Measurements from ENCODE around the gene SMIM41.
"Not testable (repeated sequence)": the region's sequence is repeated elsewhere in the genome, so short reads cannot be mapped to it uniquely, and the experiment has no call there.

SMIM41 gene

DNA sequence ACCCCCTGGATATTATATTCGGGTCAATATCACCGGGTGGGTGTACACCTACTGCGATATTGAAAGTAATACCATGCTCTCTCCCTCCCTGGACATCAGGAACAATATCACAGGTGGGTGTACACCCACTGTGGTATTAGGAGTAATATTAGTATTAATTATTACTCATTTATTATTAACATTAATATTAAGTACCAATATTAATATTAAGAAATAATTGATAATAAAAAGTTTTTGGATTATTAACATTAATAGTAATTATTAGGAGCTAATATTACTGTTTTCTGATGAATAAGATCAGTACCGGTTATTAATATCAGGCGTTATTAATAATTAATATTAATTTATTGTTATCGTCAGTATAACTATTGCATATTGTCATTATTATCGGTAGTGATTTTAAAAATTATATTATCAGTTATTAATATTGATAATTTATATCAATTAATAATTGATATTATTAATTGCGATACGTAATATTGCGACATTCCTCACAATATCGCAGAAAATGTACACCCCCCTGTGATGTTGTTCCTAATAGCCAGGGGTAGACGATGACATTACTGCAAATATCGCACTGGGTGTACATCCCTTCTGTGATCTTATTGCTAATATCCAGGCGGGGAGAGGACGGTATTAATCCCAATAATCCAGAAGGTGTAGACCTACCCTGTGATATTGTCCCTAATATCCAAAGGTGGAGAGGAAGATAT is 17.0 kb downstream of the SMIM41 start:
- Histone ChIP-seq H3K27ac (ENCODE audit: low read depth in 2 of 2, low read length in 2 of 2) (no peak overlapping the region), H3K27me3 (ENCODE audit: control insufficient read depth in 2 of 2, insufficient read depth in 2 of 2, low read length in 2 of 2) (peaks cover 2 to 4% of the 10 kb centered on the region in 2 donors), H3K9me3 (ENCODE audit: control insufficient read depth in 2 of 2, low read length in 2 of 2) (no peaks in the 10 kb centered on the region), H3K36me3 (ENCODE audit: control insufficient read depth in 2 of 2, insufficient read depth in 2 of 2, low read length in 2 of 2) (no peaks in the 10 kb centered on the region), H3K4me3 (ENCODE audit: low read length in 2 of 2) (no peak overlapping the region), H3K9ac (ENCODE audit: low read depth in 1 of 2, low read length in 2 of 2) (no peak overlapping the region), H3K4me1 (ENCODE audit: control insufficient read depth in 2 of 2, insufficient read depth in 2 of 2, low read length in 2 of 2) (peaks cover 0 to 8% of the 10 kb centered on the region in 2 donors)

DNA sequence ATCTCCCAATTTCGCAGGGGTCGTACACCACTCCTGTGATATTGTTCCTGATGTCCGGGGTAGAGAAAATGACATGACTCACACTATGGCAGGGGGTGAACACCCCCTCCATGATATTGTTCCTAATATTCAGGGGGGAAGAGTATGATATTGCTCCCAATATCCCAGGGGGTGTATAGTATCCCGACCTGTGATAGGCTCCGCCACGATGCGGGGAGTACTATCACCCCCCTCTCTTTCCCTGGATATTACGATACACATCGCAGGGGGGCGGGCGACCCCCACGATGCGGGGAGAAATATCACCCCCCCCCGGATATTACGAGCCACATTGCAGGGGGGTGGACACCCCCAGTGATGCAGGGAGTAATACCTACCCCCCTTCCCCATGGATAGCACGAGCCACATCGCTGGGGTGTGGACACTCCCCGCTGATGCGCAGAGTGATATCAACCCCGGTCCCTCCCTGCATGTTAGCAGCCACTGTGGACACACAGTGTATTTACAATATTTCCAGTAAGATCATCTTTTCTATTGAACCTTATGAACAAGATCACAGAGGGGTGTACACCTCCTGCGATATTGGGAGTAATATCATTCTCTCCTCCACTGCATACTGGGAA is 17.7 kb downstream of the SMIM41 start:
- Histone ChIP-seq H3K36me3 (ENCODE audit: control insufficient read depth in 2 of 2, insufficient read depth in 2 of 2, low read length in 2 of 2) (no peaks in the 10 kb centered on the region), H3K4me1 (ENCODE audit: control insufficient read depth in 2 of 2, insufficient read depth in 2 of 2, low read length in 2 of 2) (peaks cover 0 to 8% of the 10 kb centered on the region in 2 donors), H3K9ac (ENCODE audit: low read depth in 1 of 2, low read length in 2 of 2) (no peak overlapping the region), H3K9me3 (ENCODE audit: control insufficient read depth in 2 of 2, low read length in 2 of 2) (no peaks in the 10 kb centered on the region), H3K4me3 (ENCODE audit: low read length in 2 of 2) (no peak overlapping the region), H3K27ac (ENCODE audit: low read depth in 2 of 2, low read length in 2 of 2) (no peak overlapping the region), H3K27me3 (ENCODE audit: control insufficient read depth in 2 of 2, insufficient read depth in 2 of 2, low read length in 2 of 2) (peaks cover 2 to 4% of the 10 kb centered on the region in 2 donors)

DNA sequence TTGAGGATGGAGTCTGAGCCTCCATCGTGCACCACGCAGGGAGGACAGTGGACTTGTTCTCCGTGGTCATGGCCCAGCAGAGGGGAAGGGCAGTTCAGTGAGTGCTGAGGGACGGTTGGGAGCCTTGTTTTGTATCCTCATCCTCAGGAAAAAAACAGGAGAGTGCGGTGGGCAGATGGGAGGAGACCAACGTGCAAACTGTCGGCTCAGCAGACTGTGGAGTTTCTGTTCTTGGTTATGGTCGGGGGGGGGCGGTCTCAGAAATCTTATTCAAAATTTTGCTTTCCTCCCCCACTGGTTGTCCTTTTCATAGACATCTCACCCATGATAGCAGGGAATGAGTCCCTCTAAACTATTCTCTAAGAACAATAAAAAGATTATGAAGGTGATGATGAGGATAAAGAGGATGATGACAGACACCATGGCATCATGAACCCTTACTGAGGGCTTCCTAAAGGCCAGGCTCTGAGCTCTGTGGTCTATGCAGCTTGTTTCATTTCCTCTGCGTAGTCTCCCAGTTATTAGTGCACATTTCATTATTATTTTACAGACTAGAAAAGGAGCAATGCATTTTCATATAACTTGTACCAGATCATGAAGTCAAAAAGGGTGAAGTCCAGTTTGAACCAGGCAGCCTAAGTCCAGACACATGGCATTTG is 25.1 kb downstream of the SMIM41 start:
- not testable (repeated sequence) for H3K27ac ChIP-seq (ENCODE audit: low read depth in 2 of 2, low read length in 2 of 2); H3K36me3 ChIP-seq (ENCODE audit: control insufficient read depth in 2 of 2, insufficient read depth in 2 of 2, low read length in 2 of 2); H3K4me3 ChIP-seq (ENCODE audit: low read length in 2 of 2); H3K9ac ChIP-seq (ENCODE audit: low read depth in 1 of 2, low read length in 2 of 2); H3K4me1 ChIP-seq (ENCODE audit: control insufficient read depth in 2 of 2, insufficient read depth in 2 of 2, low read length in 2 of 2); H3K27me3 ChIP-seq (ENCODE audit: control insufficient read depth in 2 of 2, insufficient read depth in 2 of 2, low read length in 2 of 2); H3K9me3 ChIP-seq (ENCODE audit: control insufficient read depth in 2 of 2, low read length in 2 of 2)

DNA sequence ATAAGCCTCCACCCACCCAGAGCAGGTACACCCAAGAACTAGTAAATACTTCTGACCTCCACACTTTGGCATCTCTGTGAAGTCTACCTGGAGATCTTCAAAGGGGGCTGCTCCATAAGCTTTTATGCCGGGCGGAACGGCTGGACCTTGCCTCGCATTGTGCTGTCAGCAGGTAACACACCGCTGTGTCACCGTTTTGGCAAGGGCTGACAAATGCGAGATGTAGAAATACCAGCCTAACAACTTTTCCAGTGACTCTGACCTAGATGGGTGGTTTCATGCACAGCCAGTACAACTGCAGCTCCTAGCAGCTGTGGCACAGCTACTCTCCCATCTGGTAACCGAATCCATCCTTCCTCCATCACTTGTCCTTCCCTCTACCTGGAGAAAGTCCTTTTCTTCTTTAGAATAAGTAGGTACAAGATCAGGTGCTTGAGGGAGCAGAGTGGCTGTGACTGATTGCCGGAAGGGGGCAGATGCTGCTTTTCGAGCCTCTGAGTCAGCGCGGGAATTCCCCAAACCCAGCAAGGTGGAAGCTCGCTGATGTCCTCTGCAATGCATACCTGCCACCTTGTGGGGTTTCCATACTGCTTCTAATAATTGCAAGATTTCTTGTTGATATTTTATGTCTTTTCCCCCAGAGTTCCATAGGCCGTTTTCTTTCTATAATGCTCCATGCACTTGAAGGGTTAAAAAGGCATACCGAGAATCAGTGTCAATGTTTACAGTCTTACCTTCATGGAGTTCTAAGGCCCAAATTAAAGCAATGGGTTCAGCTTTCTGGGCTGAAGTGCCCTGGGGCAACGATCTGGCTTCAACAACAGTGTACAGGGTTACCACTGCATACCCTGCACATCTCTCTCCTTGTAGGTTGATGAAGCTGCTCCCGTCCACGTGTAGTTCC is 37.0 kb downstream of the SMIM41 start:
- H3K9me3 ChIP-seq (ENCODE audit: control insufficient read depth in 2 of 2, low read length in 2 of 2); H3K27ac ChIP-seq (ENCODE audit: low read depth in 2 of 2, low read length in 2 of 2); H3K36me3 ChIP-seq (ENCODE audit: control insufficient read depth in 2 of 2, insufficient read depth in 2 of 2, low read length in 2 of 2); H3K4me3 ChIP-seq (ENCODE audit: low read length in 2 of 2); H3K27me3 ChIP-seq (ENCODE audit: control insufficient read depth in 2 of 2, insufficient read depth in 2 of 2, low read length in 2 of 2): not testable (repeated sequence)
- peak overlapping the region in 1 of 2 donors; percentile 33 for H3K9ac ChIP-seq (ENCODE audit: low read depth in 1 of 2, low read length in 2 of 2)
- peaks cover 15 to 17% of the 10 kb centered on the region in 2 donors for H3K4me1 ChIP-seq (ENCODE audit: control insufficient read depth in 2 of 2, insufficient read depth in 2 of 2, low read length in 2 of 2)

DNA sequence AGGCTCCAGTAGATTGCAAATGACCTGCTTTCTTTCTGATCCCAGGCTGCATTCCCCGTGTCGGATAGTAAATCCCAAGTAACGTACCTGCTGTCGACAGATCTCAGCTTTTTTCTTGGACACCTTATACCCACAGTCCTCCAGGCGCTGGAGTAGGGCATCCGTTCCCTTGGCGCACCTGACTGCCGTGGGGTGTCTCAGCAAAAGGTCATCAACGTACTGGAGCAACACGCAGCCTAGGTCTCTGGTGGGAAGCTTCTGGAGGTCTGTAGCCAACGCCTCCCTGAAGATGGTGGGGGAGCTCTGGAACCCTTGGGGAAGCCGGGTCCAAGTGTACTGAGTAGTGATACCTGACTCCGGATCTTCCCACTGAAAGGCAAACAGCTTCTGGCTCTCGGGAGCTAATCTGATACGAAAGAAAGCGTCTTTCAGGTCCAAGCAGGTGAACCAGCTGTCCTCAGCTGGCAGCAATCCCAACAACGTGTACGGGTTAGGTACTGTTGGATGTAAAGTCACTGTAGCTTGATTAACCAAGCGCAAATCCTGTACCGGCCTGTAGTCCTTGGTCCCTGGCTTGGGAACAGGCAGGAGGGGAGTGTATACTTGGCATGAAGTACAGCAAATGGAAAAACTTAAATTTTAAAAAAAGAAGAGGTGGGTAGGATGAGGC is 38.4 kb downstream of the SMIM41 start:
- H3K27ac ChIP-seq (ENCODE audit: low read depth in 2 of 2, low read length in 2 of 2); H3K36me3 ChIP-seq (ENCODE audit: control insufficient read depth in 2 of 2, insufficient read depth in 2 of 2, low read length in 2 of 2); H3K4me3 ChIP-seq (ENCODE audit: low read length in 2 of 2); H3K9me3 ChIP-seq (ENCODE audit: control insufficient read depth in 2 of 2, low read length in 2 of 2); H3K9ac ChIP-seq (ENCODE audit: low read depth in 1 of 2, low read length in 2 of 2); H3K27me3 ChIP-seq (ENCODE audit: control insufficient read depth in 2 of 2, insufficient read depth in 2 of 2, low read length in 2 of 2): not testable (repeated sequence)
- peaks cover 17% of the 10 kb centered on the region in 2 donors for H3K4me1 ChIP-seq (ENCODE audit: control insufficient read depth in 2 of 2, insufficient read depth in 2 of 2, low read length in 2 of 2)

DNA sequence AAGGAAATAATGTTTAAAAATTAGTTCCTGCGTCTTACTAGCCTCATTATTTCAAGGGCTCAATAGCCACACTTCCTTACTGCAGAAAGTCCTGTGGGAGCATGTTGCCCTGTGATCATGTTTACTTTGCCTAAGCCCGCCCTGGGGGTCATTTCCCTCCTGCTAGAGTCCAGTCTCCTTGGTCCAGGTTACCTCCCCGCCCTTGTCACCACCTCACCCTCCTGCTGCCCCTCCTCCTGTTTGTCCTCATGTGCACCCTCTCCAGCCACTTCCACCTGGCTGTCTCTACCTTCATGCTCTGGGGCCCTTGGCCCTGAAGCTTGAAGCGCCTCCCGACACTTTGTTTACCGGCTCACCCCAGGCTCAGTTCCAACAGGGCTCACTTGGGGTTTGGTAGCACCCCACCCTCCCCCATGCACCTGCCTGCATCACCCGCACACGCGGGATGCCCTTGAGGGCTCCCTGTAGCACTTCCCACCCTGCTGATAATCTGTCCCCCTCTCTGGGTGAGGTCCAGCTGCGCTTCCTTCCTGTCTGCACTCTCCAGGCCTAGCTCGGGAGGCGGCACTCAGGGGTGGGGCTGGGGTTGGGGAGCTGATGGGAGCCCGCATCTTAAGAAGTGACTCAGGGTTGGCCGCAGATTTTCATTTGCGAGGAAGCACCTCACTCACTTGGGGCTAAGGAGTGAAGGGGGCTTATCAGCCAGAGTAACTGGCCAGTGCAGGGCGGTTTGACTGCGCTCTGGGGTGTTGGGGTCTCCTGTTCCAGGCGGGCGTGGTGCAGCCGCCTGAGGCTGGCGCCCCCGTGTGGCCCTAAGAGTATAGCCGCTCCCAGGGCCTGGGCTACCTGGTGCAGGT is 40.1 kb downstream of the SMIM41 start:
- no peaks in the 10 kb centered on the region for H3K27me3 ChIP-seq (ENCODE audit: control insufficient read depth in 2 of 2, insufficient read depth in 2 of 2, low read length in 2 of 2)
- peaks cover 17% of the 10 kb centered on the region in 2 donors for H3K4me1 ChIP-seq (ENCODE audit: control insufficient read depth in 2 of 2, insufficient read depth in 2 of 2, low read length in 2 of 2)
- no peak overlapping the region for H3K9ac ChIP-seq (ENCODE audit: low read depth in 1 of 2, low read length in 2 of 2)
- H3K4me3 ChIP-seq (ENCODE audit: low read length in 2 of 2) = no peak overlapping the region
- no peaks in the 10 kb centered on the region for H3K36me3 ChIP-seq (ENCODE audit: control insufficient read depth in 2 of 2, insufficient read depth in 2 of 2, low read length in 2 of 2)
- H3K9me3 ChIP-seq (ENCODE audit: control insufficient read depth in 2 of 2, low read length in 2 of 2) = no peaks in the 10 kb centered on the region
- peak overlapping the region in 1 of 2 donors; percentile 16 for H3K27ac ChIP-seq (ENCODE audit: low read depth in 2 of 2, low read length in 2 of 2)

DNA sequence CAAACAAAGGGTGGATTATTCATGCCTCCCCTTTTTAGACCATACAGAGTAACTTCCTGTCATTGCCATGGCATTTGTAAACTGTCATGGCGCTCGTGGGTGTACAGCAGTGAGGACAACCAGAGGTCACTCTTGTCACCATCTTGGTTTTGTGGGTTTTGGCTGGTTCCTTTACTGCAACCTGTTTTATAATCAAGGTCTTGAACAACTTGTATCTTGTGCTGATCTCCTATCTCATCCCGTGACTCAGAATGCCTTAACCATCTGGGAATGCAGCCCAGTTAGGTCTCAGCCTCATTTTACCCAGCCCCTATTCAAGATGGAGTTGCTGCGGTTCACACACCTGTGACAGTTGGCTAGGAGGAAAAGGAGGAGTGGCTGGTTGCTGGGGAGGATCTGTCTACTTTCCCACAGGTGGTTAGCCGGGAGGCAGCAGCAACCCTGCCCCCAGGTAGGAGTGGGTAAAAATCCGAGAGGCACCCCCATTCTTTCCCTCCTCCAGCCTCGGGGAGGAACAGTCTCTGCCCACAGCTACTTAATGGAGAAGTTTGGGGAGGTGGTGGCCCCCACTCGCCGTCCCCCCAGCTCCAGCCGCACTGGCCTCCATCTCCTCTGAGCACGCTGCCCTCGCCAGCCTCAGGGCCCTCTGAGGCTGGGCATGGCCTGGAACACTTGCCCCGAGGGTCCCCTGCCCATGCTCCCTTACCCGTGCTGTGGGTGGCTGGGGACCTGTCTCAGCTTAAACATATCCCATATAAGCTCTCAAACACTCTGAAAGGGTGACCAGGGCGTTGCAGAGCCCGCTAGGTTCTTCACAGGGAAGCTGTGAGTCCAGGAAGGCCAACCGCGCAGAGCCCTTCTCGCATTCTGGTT is 41.7 kb downstream of the SMIM41 start:
- no peak overlapping the region for H3K27ac ChIP-seq (ENCODE audit: low read depth in 2 of 2, low read length in 2 of 2)
- H3K4me1 ChIP-seq (ENCODE audit: control insufficient read depth in 2 of 2, insufficient read depth in 2 of 2, low read length in 2 of 2) = peaks cover 13 to 17% of the 10 kb centered on the region in 2 donors

DNA sequence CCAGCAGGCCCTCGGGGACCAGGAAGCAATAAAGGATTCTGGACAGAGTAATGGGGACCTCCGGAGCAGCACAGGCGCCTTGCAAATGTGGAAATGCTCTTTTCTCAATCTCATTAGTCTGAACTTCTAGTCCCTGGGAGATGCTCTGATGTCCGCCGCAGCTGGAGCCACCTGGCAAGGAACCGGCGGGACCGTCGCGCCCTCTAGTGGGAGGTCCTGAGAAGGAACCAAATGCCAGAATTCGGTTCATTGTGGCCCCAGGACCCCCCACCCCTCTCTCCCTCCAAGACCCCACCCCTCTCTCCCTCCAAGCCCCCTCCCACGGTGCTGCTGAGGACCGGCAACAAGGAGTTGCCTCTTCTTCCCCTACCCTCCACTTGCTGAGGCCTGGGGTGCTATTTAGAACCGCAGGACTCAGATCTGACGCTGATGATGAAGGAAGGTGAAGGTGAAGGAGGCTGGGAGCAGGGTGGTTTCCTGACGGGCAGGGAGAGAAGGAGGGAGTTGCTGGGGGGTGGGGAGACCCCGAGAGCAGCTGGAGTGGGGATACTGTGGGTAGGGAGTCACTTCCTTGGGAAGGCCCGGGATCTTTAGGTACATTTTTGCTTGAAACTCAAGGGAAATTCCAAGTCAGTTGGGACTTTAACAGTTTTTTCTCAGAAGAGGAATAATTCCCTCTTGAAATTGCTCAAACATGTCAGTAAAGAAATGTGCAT is 42.5 kb downstream of the SMIM41 start:
- Histone ChIP-seq H3K36me3 (ENCODE audit: control insufficient read depth in 2 of 2, insufficient read depth in 2 of 2, low read length in 2 of 2) (no peaks in the 10 kb centered on the region), H3K27me3 (ENCODE audit: control insufficient read depth in 2 of 2, insufficient read depth in 2 of 2, low read length in 2 of 2) (no peaks in the 10 kb centered on the region), H3K4me3 (ENCODE audit: low read length in 2 of 2) (no peak overlapping the region), H3K27ac (ENCODE audit: low read depth in 2 of 2, low read length in 2 of 2) (no peak overlapping the region), H3K4me1 (ENCODE audit: control insufficient read depth in 2 of 2, insufficient read depth in 2 of 2, low read length in 2 of 2) (peaks cover 9 to 14% of the 10 kb centered on the region in 2 donors), H3K9ac (ENCODE audit: low read depth in 1 of 2, low read length in 2 of 2) (no peak overlapping the region), H3K9me3 (ENCODE audit: control insufficient read depth in 2 of 2, low read length in 2 of 2) (no peaks in the 10 kb centered on the region)

More for the DNA sequence above, 41.7 kb downstream of the SMIM41 start:
- no peaks in the 10 kb centered on the region for H3K9me3 ChIP-seq (ENCODE audit: control insufficient read depth in 2 of 2, low read length in 2 of 2)
- H3K27me3 ChIP-seq (ENCODE audit: control insufficient read depth in 2 of 2, insufficient read depth in 2 of 2, low read length in 2 of 2) = no peaks in the 10 kb centered on the region
- H3K36me3 ChIP-seq (ENCODE audit: control insufficient read depth in 2 of 2, insufficient read depth in 2 of 2, low read length in 2 of 2) = no peaks in the 10 kb centered on the region
- H3K4me3 ChIP-seq (ENCODE audit: low read length in 2 of 2) = no peak overlapping the region
- no peak overlapping the region for H3K9ac ChIP-seq (ENCODE audit: low read depth in 1 of 2, low read length in 2 of 2)
